Caco-2 (cell line): Measurements from ENCODE around the gene LEAP2. TPM values are rescaled to one million over a fixed set of nuclear protein-coding genes. Genes with fewer than 3 reads are reported as not detected.
A peak's percentile ranks its signal among the peaks of the same experiment; 100 is the strongest.

Source experiments
- BruUV-seq: library from RNA; stranded (reverse); fragments of 400-500 nt; replicated peaks from 2 replicates; lab custom pipeline; 2021; lab: Mats Ljungman, UMichigan
- CTCF ChIA-PET: fragments of 300-600 bp; sonication (Branson Sonifier 250); formaldehyde crosslinking; loops from one replicate; lab custom pipeline; 2022; ENCODE audit warnings: antibody characterized with exemption; lab: Charles Lee
- POLR2A ChIA-PET: fragments of 300-600 bp; sonication (Branson Sonifier 250); formaldehyde crosslinking; loops from one replicate; lab custom pipeline; 2022; ENCODE audit warnings: antibody characterized with exemption; lab: Charles Lee
- DNase-seq, 2 experiments: peaks; one replicate each; pipeline versions ENCODE4 v3.0.0 to v3.0.0-alpha.2; 2020 to 2022
- H3K27me3 ChIP-seq: replicated peaks from 2 replicates; pipeline ENCODE4 v1.6.0; 2011; ENCODE audit warnings: low read length; ENCODE audit not compliant: control insufficient read depth, insufficient read depth
- H3K36me3 ChIP-seq: 2 replicates; pipeline ENCODE4 v1.5.1; 2011; ENCODE audit warnings: low read length; ENCODE audit not compliant: control insufficient read depth, insufficient read depth
- H3K4me1 ChIP-seq: fragments of 250-450 bp; sonication (Bioruptor Pico); 2 replicates; pipeline ENCODE4 v1.5.1; 2020; ENCODE audit warnings: mild to moderate bottlenecking
- H3K4me3 ChIP-seq: 2 replicates; pipeline ENCODE4 v1.5.1; 2011; ENCODE audit warnings: low read depth, mild to moderate bottlenecking, control low read depth, low read length
- H3K9me3 ChIP-seq: fragments of 250-450 bp; sonication (Bioruptor Pico); 2 replicates; pipeline ENCODE4 v1.5.1; 2020; ENCODE audit warnings: mild to moderate bottlenecking, moderate library complexity
- H3K27ac Mint-ChIP-seq: one replicate; pipeline ENCODE4 v1.8.0; 2022; ENCODE audit warnings: mixed read lengths; ENCODE audit not compliant: unreplicated experiment
- H3K27me3 Mint-ChIP-seq: one replicate; pipeline ENCODE4 v1.8.0; 2022; ENCODE audit warnings: mixed read lengths; ENCODE audit not compliant: insufficient read depth, unreplicated experiment
- H3K36me3 Mint-ChIP-seq: one replicate; pipeline ENCODE4 v1.8.0; 2022; ENCODE audit warnings: mild to moderate bottlenecking, mixed read lengths; ENCODE audit not compliant: insufficient read depth, unreplicated experiment
- H3K4me1 Mint-ChIP-seq: one replicate; pipeline ENCODE4 v1.8.0; 2022; ENCODE audit warnings: low read depth, mixed read lengths; ENCODE audit not compliant: unreplicated experiment
- H3K4me3 Mint-ChIP-seq: one replicate; pipeline ENCODE4 v1.8.0; 2022; ENCODE audit warnings: mild to moderate bottlenecking, moderate library complexity, mixed read lengths; ENCODE audit not compliant: unreplicated experiment
- H3K9me3 Mint-ChIP-seq: one replicate; pipeline ENCODE4 v1.8.0; 2022; ENCODE audit warnings: mixed read lengths; ENCODE audit not compliant: unreplicated experiment
- intact Hi-C: fragments of 100-400 bp; cut with micrococcal nuclease; formaldehyde crosslinking; loops from one replicate; pipeline ENCODE4 v1.10.0; 2022; ENCODE audit not compliant: unreplicated experiment
- total RNA-seq: library from RNA; stranded (reverse); gene quantifications from 2 replicates; pipeline ENCODE4 v1.2.3, GENCODE V29; 2022
- TF ChIP-seq, protein P1 (sequence below), 2 experiments: fragments of 200-600 bp in 1 of 2; IDR thresholded peaks; 1 replicate in 1 of 2; 2 replicates in 1 of 2; pipeline versions ENCODE4 v1.5.1 to v1.8.0; 2011 to 2022; ENCODE audit warnings: antibody characterized with exemption in 1 of 2, control low read depth in 1 of 2, inconsistent platforms in 1 of 2, low read depth in 1 of 2, low read length in 1 of 2, mild to moderate bottlenecking in 1 of 2, moderate library complexity in 1 of 2; ENCODE audit not compliant: insufficient read depth in 1 of 2, severe bottlenecking in 1 of 2, unreplicated experiment in 1 of 2

The LEAP2 gene
- total RNA-seq, 1 experiment from 2014 or later: 1.1 TPM

DNA sequence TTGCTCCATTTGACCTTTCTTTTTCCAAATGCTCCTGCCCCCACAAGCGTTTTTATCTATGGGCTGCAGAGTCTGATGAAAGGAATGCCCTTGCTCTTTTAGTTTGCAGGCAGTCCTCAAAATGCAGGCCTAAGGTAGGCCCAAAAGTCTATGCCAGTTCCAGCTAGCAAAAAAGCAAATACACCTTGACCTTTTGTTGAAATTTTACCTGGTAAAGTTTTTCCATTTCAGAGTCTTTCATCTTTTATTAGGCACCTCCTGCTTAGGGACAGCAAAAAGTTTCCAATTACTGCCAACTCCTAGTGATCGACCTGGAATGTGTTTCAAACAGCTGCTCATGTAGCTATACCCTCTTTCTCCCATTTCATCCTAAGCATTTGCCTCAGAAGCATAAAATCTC, 2.7 kb upstream of the LEAP2 start:
- ChIA-PET POLR2A (no interaction called here), CTCF (no interaction called here)
- H3K27me3 Mint-ChIP-seq: no peaks in the 10 kb centered on the region
- H3K27me3 ChIP-seq: no peaks in the 10 kb centered on the region
- TF ChIP-seq, protein P1, sequence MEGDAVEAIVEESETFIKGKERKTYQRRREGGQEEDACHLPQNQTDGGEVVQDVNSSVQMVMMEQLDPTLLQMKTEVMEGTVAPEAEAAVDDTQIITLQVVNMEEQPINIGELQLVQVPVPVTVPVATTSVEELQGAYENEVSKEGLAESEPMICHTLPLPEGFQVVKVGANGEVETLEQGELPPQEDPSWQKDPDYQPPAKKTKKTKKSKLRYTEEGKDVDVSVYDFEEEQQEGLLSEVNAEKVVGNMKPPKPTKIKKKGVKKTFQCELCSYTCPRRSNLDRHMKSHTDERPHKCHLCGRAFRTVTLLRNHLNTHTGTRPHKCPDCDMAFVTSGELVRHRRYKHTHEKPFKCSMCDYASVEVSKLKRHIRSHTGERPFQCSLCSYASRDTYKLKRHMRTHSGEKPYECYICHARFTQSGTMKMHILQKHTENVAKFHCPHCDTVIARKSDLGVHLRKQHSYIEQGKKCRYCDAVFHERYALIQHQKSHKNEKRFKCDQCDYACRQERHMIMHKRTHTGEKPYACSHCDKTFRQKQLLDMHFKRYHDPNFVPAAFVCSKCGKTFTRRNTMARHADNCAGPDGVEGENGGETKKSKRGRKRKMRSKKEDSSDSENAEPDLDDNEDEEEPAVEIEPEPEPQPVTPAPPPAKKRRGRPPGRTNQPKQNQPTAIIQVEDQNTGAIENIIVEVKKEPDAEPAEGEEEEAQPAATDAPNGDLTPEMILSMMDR (IDR thresholded peaks at IDR 0.05; ENCODE audit: insufficient read depth in 1 of 2, low read depth in 1 of 2, low read length in 1 of 2, severe bottlenecking in 1 of 2, unreplicated experiment in 1 of 2): no peak
- H3K4me3 ChIP-seq: no peak overlapping the region
- no peak for DNase-seq
- H3K9me3 ChIP-seq: no peaks in the 10 kb centered on the region
- intact Hi-C loops: no loop called here
- no peak overlapping the region for H3K4me3 Mint-ChIP-seq
- BruUV-seq: no TSS peak
- H3K36me3 Mint-ChIP-seq: peaks cover 93% of the 10 kb centered on the region
- H3K27ac Mint-ChIP-seq: no peak overlapping the region
- H3K36me3 ChIP-seq: peaks cover 10% of the 10 kb centered on the region
- peaks cover 40% of the 10 kb centered on the region for H3K4me1 ChIP-seq
- H3K9me3 Mint-ChIP-seq: no peaks in the 10 kb centered on the region
- peaks cover 26% of the 10 kb centered on the region for H3K4me1 Mint-ChIP-seq

- Histone ChIP-seq H3K4me3 (no peak overlapping the region), H3K4me1 (peaks cover 45% of the 10 kb centered on the region), H3K27me3 (no peaks in the 10 kb centered on the region), H3K9me3 (no peaks in the 10 kb centered on the region), H3K36me3 (peaks cover 10% of the 10 kb centered on the region)
- CTCF ChIA-PET: no interaction called here
- intact Hi-C loops: no loop called here
- no peaks in the 10 kb centered on the region for H3K27me3 Mint-ChIP-seq
- H3K27ac Mint-ChIP-seq: peak overlapping the region; percentile 45
- H3K4me1 Mint-ChIP-seq: peaks cover 26% of the 10 kb centered on the region
- no peak overlapping the region for H3K4me3 Mint-ChIP-seq
- DNase-seq: no peak
- peaks cover 84% of the 10 kb centered on the region for H3K36me3 Mint-ChIP-seq
- no peaks in the 10 kb centered on the region for H3K9me3 Mint-ChIP-seq
- POLR2A ChIA-PET: no interaction called here
- TF ChIP-seq, protein P1 (IDR thresholded peaks at IDR 0.05; ENCODE audit: insufficient read depth in 1 of 2, low read depth in 1 of 2, low read length in 1 of 2, severe bottlenecking in 1 of 2, unreplicated experiment in 1 of 2): no peak
- no TSS peak for BruUV-seq
Observed at GRCh38 chr5:132871459-132872284, 1.8 kb upstream of the LEAP2 start.

- Histone ChIP-seq H3K4me1 (peaks cover 43% of the 10 kb centered on the region), H3K36me3 (peaks cover 10% of the 10 kb centered on the region), H3K27me3 (no peaks in the 10 kb centered on the region), H3K9me3 (no peaks in the 10 kb centered on the region), H3K4me3 (no peak overlapping the region)
- peak overlapping the region; percentile 45 for H3K27ac Mint-ChIP-seq
- H3K4me3 Mint-ChIP-seq: peak overlapping the region; percentile 17
- no peak for DNase-seq
- intact Hi-C loops: loop anchor here (1.0 kb wide), 1 partner anchor 11 kb away; no protein-coding TSS in a partner anchor
- peaks cover 77% of the 10 kb centered on the region for H3K36me3 Mint-ChIP-seq
- peaks cover 26% of the 10 kb centered on the region for H3K4me1 Mint-ChIP-seq
- no peaks in the 10 kb centered on the region for H3K27me3 Mint-ChIP-seq
- H3K9me3 Mint-ChIP-seq: no peaks in the 10 kb centered on the region
- no TSS peak for BruUV-seq
- TF ChIP-seq, protein P1 (IDR thresholded peaks at IDR 0.05; ENCODE audit: insufficient read depth in 1 of 2, low read depth in 1 of 2, low read length in 1 of 2, severe bottlenecking in 1 of 2, unreplicated experiment in 1 of 2): no peak
- POLR2A ChIA-PET: no interaction called here
- CTCF ChIA-PET: no interaction called here
Observed at GRCh38 chr5:132872788-132873118, 715 bp upstream of the LEAP2 start.
